Parathyroid adenoma (tissue), 2 donors: Measurements from ENCODE around the gene ABHD17B.

Experiments used
- H2AFZ ChIP-seq: fragments of 300-600 bp; sonication (generic); one replicate; pipeline ENCODE4 v1.7.0; 2017; ENCODE audit warnings: antibody characterized with exemption, mild to moderate bottlenecking
- H3K27ac ChIP-seq: fragments of 300-600 bp; sonication (generic); one replicate; pipeline ENCODE4 v1.7.0; 2017
- H3K27me3 ChIP-seq: fragments of 300-600 bp; sonication (generic); one replicate; pipeline ENCODE4 v1.7.0; 2017; ENCODE audit warnings: low read length; ENCODE audit not compliant: control insufficient read depth, insufficient read depth
- H3K36me3 ChIP-seq: fragments of 300-600 bp; sonication (generic); one replicate; pipeline ENCODE4 v1.7.0; 2017; ENCODE audit warnings: low read length; ENCODE audit not compliant: control insufficient read depth, insufficient read depth
- H3K4me1 ChIP-seq: fragments of 300-600 bp; sonication (generic); one replicate; pipeline ENCODE4 v1.7.0; 2017; ENCODE audit warnings: control low read depth
- H3K4me2 ChIP-seq: fragments of 300-600 bp; sonication (generic); one replicate; pipeline ENCODE4 v1.7.0; 2017; ENCODE audit warnings: low read length
- H3K4me3 ChIP-seq: fragments of 300-600 bp; sonication (generic); one replicate; pipeline ENCODE4 v1.7.0; 2017; ENCODE audit warnings: low read depth, low read length
- H3K79me2 ChIP-seq: fragments of 300-600 bp; sonication (generic); one replicate; pipeline ENCODE4 v1.7.0; 2017; ENCODE audit warnings: control low read depth
- H3K9ac ChIP-seq: fragments of 300-600 bp; sonication (generic); one replicate; pipeline ENCODE4 v1.7.0; 2017; ENCODE audit warnings: mild to moderate bottlenecking
- H3K9me3 ChIP-seq: fragments of 300-600 bp; sonication (generic); one replicate; pipeline ENCODE4 v1.7.0; 2017; ENCODE audit warnings: low read length; ENCODE audit not compliant: control insufficient read depth
- CTCF ChIP-seq: fragments of 300-600 bp; sonication (generic); IDR thresholded peaks from one replicate; pipeline ENCODE4 v1.7.0; 2017; ENCODE audit warnings: antibody characterized with exemption, mild to moderate bottlenecking
- donor health status: primary hyperparathyroidism.

ABHD17B gene

GRCh38 chr9:71929791-71930440 lies 18.9 kb upstream of the ABHD17B start:
- H3K27ac ChIP-seq = no peak overlapping the region

GRCh38 chr9:71929223-71929622 lies 18.2 kb upstream of the ABHD17B start:
- Histone ChIP-seq H3K27ac (no peak overlapping the region), H3K9ac (no peak overlapping the region), H3K27me3 (no peaks in the 10 kb centered on the region), H3K4me3 (no peak overlapping the region), H3K4me2 (no peak overlapping the region), H3K9me3 (no peaks in the 10 kb centered on the region), H3K79me2 (no peaks in the 10 kb centered on the region), H3K4me1 (no peaks in the 10 kb centered on the region), H2AFZ (no peak overlapping the region), H3K36me3 (no peaks in the 10 kb centered on the region)
- no peak for TF ChIP-seq CTCF

More at GRCh38 chr9:71929791-71930440, 18.9 kb upstream of the ABHD17B start:
- Histone ChIP-seq H2AFZ (no peak overlapping the region), H3K4me3 (no peak overlapping the region), H3K4me2 (no peak overlapping the region), H3K27me3 (no peaks in the 10 kb centered on the region), H3K9ac (no peak overlapping the region), H3K4me1 (no peaks in the 10 kb centered on the region), H3K79me2 (no peaks in the 10 kb centered on the region), H3K9me3 (no peaks in the 10 kb centered on the region), H3K36me3 (no peaks in the 10 kb centered on the region)
- TF ChIP-seq CTCF = no peak

- H3K27ac ChIP-seq = no peak overlapping the region
- no peaks in the 10 kb centered on the region for H3K36me3 ChIP-seq
- no peak for TF ChIP-seq CTCF
- no peaks in the 10 kb centered on the region for H3K4me1 ChIP-seq
- H3K27me3 ChIP-seq = no peaks in the 10 kb centered on the region
- H3K9me3 ChIP-seq = no peaks in the 10 kb centered on the region
- no peak overlapping the region for H2AFZ ChIP-seq
- no peaks in the 10 kb centered on the region for H3K79me2 ChIP-seq
- H3K4me3 ChIP-seq = no peak overlapping the region
- H3K4me2 ChIP-seq = no peak overlapping the region
- no peak overlapping the region for H3K9ac ChIP-seq
Measured at GRCh38 chr9:71928806-71929205, 17.8 kb upstream of the ABHD17B start.

- H3K9me3 ChIP-seq = no peaks in the 10 kb centered on the region
- no peaks in the 10 kb centered on the region for H3K36me3 ChIP-seq
- H3K4me2 ChIP-seq = no peak overlapping the region
- H3K4me3 ChIP-seq = no peak overlapping the region
- H3K27ac ChIP-seq = no peak overlapping the region
- peaks cover 2% of the 10 kb centered on the region for H3K79me2 ChIP-seq
- TF ChIP-seq CTCF = no peak
- H3K4me1 ChIP-seq = no peaks in the 10 kb centered on the region
- H3K27me3 ChIP-seq = no peaks in the 10 kb centered on the region
- no peak overlapping the region for H2AFZ ChIP-seq
- no peak overlapping the region for H3K9ac ChIP-seq
Measured at GRCh38 chr9:71928376-71928775, 17.4 kb upstream of the ABHD17B start.

- H3K9me3 ChIP-seq = no peaks in the 10 kb centered on the region
- H3K79me2 ChIP-seq = peaks cover 2% of the 10 kb centered on the region
- no peak for TF ChIP-seq CTCF
- H3K36me3 ChIP-seq = no peaks in the 10 kb centered on the region
- no peaks in the 10 kb centered on the region for H3K27me3 ChIP-seq
- no peak overlapping the region for H3K4me2 ChIP-seq
- H3K4me1 ChIP-seq = no peaks in the 10 kb centered on the region
- H3K27ac ChIP-seq = no peak overlapping the region
- no peak overlapping the region for H3K4me3 ChIP-seq
- H2AFZ ChIP-seq = no peak overlapping the region
- H3K9ac ChIP-seq = no peak overlapping the region
Measured at GRCh38 chr9:71925834-71926233, 14.8 kb upstream of the ABHD17B start.
